ENCODE measurements around the gene RGS4.

RGS4 gene

GRCh38 chr1:163069142-163069541 is at the start of gene RGS4:
Gene RGS4 (plus strand): TSS chr1:163069361. CDS start chr1:163069485, 124 bp downstream.
- DNase-seq (ENCODE audit: low read depth in 2 of 2, low spot score in 1 of 2) = no peak

GRCh38 chr1:163022129-163022528 is 47.0 kb upstream of the RGS4 start:
- no peak for DNase-seq (ENCODE audit: low read depth in 2 of 2, low spot score in 1 of 2)

- no peak for DNase-seq (ENCODE audit: low read depth in 2 of 2, low spot score in 1 of 2)
Observed at GRCh38 chr1:163027610-163028009, 41.6 kb upstream of the RGS4 start.

GRCh38 chr1:163029901-163030300 is 39.3 kb upstream of the RGS4 start:
- DNase-seq (ENCODE audit: low read depth in 2 of 2, low spot score in 1 of 2) = no peak

- DNase-seq (ENCODE audit: low read depth in 2 of 2, low spot score in 1 of 2) = no peak
Observed at GRCh38 chr1:163035446-163036249, 33.5 kb upstream of the RGS4 start.

- no peak for DNase-seq (ENCODE audit: low read depth in 2 of 2, low spot score in 1 of 2)
Observed at GRCh38 chr1:163036671-163037070, 32.5 kb upstream of the RGS4 start.

- DNase-seq (ENCODE audit: low read depth in 2 of 2, low spot score in 1 of 2) = no peak
Observed at GRCh38 chr1:163038928-163039706, 30.0 kb upstream of the RGS4 start.

- DNase-seq (ENCODE audit: low read depth in 2 of 2, low spot score in 1 of 2) = no peak
Observed at GRCh38 chr1:163039707-163040093, 29.5 kb upstream of the RGS4 start.

- DNase-seq (ENCODE audit: low read depth in 2 of 2, low spot score in 1 of 2) = no peak
Observed at GRCh38 chr1:163046071-163046470, 23.1 kb upstream of the RGS4 start.

GRCh38 chr1:163047951-163048659 is 21.1 kb upstream of the RGS4 start:
- no peak for DNase-seq (ENCODE audit: low read depth in 2 of 2, low spot score in 1 of 2)

- no peak for DNase-seq (ENCODE audit: low read depth in 2 of 2, low spot score in 1 of 2)
Observed at GRCh38 chr1:163048869-163049268, 20.3 kb upstream of the RGS4 start.

- DNase-seq (ENCODE audit: low read depth in 2 of 2, low spot score in 1 of 2) = no peak
Observed at GRCh38 chr1:163049296-163049695, 19.9 kb upstream of the RGS4 start.

GRCh38 chr1:163050496-163050895 is 18.7 kb upstream of the RGS4 start:
- no peak for DNase-seq (ENCODE audit: low read depth in 2 of 2, low spot score in 1 of 2)

- no peak for DNase-seq (ENCODE audit: low read depth in 2 of 2, low spot score in 1 of 2)
Observed at GRCh38 chr1:163054181-163054591, 15.0 kb upstream of the RGS4 start.

GRCh38 chr1:163055005-163055404 is 14.2 kb upstream of the RGS4 start:
- no peak for DNase-seq (ENCODE audit: low read depth in 2 of 2, low spot score in 1 of 2)

GRCh38 chr1:163055531-163055930 is 13.6 kb upstream of the RGS4 start:
- DNase-seq (ENCODE audit: low read depth in 2 of 2, low spot score in 1 of 2) = no peak

- DNase-seq (ENCODE audit: low read depth in 2 of 2, low spot score in 1 of 2) = no peak
Observed at GRCh38 chr1:163056831-163057230, 12.3 kb upstream of the RGS4 start.

- DNase-seq (ENCODE audit: low read depth in 2 of 2, low spot score in 1 of 2) = no peak
Observed at GRCh38 chr1:163060343-163061007, 8.7 kb upstream of the RGS4 start.

GRCh38 chr1:163063143-163063542 is 6.0 kb upstream of the RGS4 start:
- DNase-seq (ENCODE audit: low read depth in 2 of 2, low spot score in 1 of 2) = no peak

- no peak for DNase-seq (ENCODE audit: low read depth in 2 of 2, low spot score in 1 of 2)
Observed at GRCh38 chr1:163063610-163064009, 5.6 kb upstream of the RGS4 start.

GRCh38 chr1:163066168-163066567 is 3.0 kb upstream of the RGS4 start:
- no peak for DNase-seq (ENCODE audit: low read depth in 2 of 2, low spot score in 1 of 2)

Data from stimulated activated CD8-positive, alpha-beta memory T cell treated with anti-CD3 and anti-CD28 coated beads, Interleukin-4, amount 100 ng/mL, for 1 hour (primary cell).